Measurements from ENCODE around the gene ASTN2. TPM values are rescaled to one million over a fixed set of nuclear protein-coding genes. Genes with fewer than 3 reads are reported as not detected.
A peak's percentile ranks its signal among the peaks of the same experiment; 100 is the strongest.

ASTN2 gene
- total RNA-seq, 4 donors from 2014 or later = 0.94 to 5.6 (median 3.7) TPM

DNA sequence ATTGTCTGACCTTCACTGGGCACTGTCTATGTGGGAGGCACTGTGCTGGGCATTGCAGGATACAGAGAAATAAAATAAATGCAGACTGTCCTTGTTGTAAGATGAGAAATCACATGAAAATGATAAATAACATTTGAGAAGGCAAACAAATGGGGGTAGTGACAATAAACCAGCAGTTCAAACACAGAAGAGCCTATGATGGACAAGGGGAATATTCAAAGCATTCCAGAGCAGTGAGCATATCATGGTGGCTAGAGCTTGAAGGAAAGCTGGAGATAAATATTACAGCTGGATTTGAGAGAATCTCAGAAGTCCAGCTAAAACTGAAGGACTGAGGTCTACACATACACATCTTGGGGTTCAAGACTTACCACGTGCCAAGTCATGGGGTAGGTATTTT lies 209.9 kb downstream of the ASTN2 start:
- intact Hi-C loops (cut with DNase I) = no loop called here
- H3K9me3 ChIP-seq = no peaks in the 10 kb centered on the region
- no peaks in the 10 kb centered on the region for H3K27me3 ChIP-seq
- H3K4me1 ChIP-seq = no peaks in the 10 kb centered on the region
- H3K36me3 ChIP-seq = no peaks in the 10 kb centered on the region
- no peak overlapping the region for H3K4me3 ChIP-seq (replicated peaks in 1 of 3)
- no peak for TF ChIP-seq POLR2A (IDR thresholded peaks at IDR 0.05)
- TF ChIP-seq, protein P1, sequence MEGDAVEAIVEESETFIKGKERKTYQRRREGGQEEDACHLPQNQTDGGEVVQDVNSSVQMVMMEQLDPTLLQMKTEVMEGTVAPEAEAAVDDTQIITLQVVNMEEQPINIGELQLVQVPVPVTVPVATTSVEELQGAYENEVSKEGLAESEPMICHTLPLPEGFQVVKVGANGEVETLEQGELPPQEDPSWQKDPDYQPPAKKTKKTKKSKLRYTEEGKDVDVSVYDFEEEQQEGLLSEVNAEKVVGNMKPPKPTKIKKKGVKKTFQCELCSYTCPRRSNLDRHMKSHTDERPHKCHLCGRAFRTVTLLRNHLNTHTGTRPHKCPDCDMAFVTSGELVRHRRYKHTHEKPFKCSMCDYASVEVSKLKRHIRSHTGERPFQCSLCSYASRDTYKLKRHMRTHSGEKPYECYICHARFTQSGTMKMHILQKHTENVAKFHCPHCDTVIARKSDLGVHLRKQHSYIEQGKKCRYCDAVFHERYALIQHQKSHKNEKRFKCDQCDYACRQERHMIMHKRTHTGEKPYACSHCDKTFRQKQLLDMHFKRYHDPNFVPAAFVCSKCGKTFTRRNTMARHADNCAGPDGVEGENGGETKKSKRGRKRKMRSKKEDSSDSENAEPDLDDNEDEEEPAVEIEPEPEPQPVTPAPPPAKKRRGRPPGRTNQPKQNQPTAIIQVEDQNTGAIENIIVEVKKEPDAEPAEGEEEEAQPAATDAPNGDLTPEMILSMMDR (IDR thresholded peaks at IDR 0.05) = no peak
- H3K27ac ChIP-seq = no peak overlapping the region
- 60 to 65% methylated on average over 1 of the region's 1 CpG for WGBS, 2 donors
- DNase-seq = no peak

DNA sequence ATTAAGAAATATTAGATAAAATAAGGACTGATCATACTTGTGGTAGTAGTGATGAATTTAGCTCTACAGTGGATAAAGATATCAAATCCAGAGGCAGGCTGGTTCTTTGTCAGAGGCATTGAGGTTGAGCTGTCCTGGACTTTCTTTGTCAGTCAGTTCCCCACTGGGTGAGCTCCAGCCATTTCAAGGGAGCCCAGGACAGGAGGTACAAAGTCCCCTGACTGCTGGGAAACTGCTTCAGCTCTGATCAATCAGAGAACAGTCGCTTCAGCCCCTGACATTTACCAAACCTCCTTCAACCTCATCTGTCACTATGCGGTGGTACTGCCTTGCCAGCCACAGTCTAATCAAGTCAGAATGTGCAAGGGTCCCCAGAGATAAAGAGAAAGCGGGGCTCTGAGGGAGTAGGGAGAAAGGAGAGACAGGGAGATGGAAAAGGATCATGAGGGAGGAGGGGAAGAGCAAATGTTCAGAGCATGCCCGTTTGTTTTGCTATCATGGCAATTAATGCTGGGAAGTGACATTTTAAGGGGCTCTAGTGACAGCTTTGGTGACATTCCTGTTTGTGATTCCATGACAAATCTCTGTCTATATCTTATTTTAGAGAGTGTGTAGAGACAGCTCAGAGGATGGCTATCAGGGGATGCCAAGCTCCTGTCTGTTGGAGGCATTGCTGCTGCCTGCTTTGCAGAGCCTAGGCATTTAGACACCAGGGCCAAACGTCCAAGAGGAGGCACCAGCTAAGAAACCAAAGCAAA lies 223.2 kb downstream of the ASTN2 start:
- intact Hi-C loops (cut with DNase I) = no loop called here
- TF ChIP-seq, protein P1 (IDR thresholded peaks at IDR 0.05) = no peak
- TF ChIP-seq POLR2A (IDR thresholded peaks at IDR 0.05) = no peak
- Histone ChIP-seq H3K4me3 (replicated peaks in 1 of 3) (no peak overlapping the region), H3K27ac (no peak overlapping the region), H3K4me1 (no peaks in the 10 kb centered on the region), H3K27me3 (no peaks in the 10 kb centered on the region), H3K36me3 (no peaks in the 10 kb centered on the region), H3K9me3 (no peaks in the 10 kb centered on the region)
- DNase-seq = no peak
- 45 to 56% methylated on average over 5 of the region's 5 CpGs for WGBS, 2 donors

DNA sequence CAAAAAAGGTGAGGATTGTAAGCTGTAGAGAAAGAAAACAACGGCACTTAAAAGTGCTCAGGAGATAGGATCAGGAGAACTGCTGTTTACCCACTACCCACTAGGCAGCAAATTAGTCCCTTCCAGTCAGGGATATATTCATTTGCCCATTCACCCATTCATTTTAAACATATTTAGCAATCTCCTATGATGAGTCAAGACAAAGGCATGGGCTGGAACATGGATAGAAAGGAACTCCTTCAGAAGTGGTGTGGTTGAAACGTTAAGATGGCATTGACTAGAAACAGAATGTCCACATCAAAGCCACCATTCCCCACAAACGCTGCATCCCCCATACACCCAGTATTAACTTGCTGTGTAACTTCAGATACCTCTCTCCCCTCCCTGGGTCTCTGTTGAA lies 225.7 kb downstream of the ASTN2 start:
- H3K36me3 ChIP-seq = no peaks in the 10 kb centered on the region
- H3K27ac ChIP-seq = no peak overlapping the region
- WGBS, 2 donors = 64 to 66% methylated on average over 3 of the region's 3 CpGs
- H3K27me3 ChIP-seq = no peaks in the 10 kb centered on the region
- no peak overlapping the region for H3K4me3 ChIP-seq (replicated peaks in 1 of 3)
- TF ChIP-seq, protein P1 (IDR thresholded peaks at IDR 0.05) = no peak
- TF ChIP-seq POLR2A (IDR thresholded peaks at IDR 0.05) = no peak
- DNase-seq = no peak
- no peaks in the 10 kb centered on the region for H3K4me1 ChIP-seq
- H3K9me3 ChIP-seq = no peaks in the 10 kb centered on the region
- intact Hi-C loops (cut with DNase I) = no loop called here

DNA sequence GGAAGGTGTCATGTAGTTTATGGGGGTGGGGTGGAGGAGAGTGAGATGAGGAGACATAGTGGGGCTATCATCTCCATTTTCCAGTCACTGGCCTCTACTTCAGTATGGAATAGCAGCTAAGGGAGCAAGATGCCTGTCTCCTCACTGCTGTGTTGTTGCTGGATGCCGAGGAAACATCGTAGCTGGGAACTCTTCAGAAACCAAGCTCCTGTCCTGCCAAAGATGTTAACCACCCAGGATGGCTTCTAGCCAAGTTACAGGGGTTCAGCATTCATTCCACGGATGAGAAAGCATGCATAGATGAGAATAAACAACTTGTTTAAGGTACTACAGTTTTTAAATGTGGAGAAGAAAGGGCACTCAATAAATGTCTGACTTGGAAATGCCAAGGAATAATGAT lies 226.5 kb downstream of the ASTN2 start:
- intact Hi-C loops (cut with DNase I) = no loop called here
- no peak overlapping the region for H3K27ac ChIP-seq
- no peaks in the 10 kb centered on the region for H3K27me3 ChIP-seq
- peak; percentile 20 to 37 for DNase-seq
- H3K9me3 ChIP-seq = no peaks in the 10 kb centered on the region
- H3K4me1 ChIP-seq = no peaks in the 10 kb centered on the region
- TF ChIP-seq, protein P1 (IDR thresholded peaks at IDR 0.05) = no peak
- no peak for TF ChIP-seq POLR2A (IDR thresholded peaks at IDR 0.05)
- WGBS, 2 donors = 18 to 29% methylated on average over 3 of the region's 3 CpGs
- H3K4me3 ChIP-seq (replicated peaks in 1 of 3) = no peak overlapping the region
- no peaks in the 10 kb centered on the region for H3K36me3 ChIP-seq

DNA sequence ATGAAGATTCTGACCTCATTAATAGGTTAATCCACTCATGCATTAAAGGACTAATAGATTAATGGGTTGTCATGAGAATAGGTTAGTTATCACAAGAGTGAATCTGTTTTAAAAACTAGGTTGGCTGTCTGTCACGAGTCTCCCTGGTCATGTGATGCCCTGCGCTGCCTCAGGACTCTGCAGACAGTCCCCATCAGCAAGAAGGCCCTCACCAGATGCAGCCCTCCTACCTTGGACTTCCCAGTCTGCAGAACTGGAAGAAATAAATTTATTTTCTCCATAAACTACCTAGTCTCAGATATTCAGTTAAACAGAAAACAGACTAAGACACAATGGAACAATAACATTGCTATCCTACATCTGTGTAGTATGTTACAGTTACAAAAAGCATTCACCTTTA lies 227.4 kb downstream of the ASTN2 start:
- intact Hi-C loops (cut with DNase I) = no loop called here
- WGBS, 2 donors = 73 to 81% methylated on average over 2 of the region's 2 CpGs
- H3K27me3 ChIP-seq = no peaks in the 10 kb centered on the region
- no peaks in the 10 kb centered on the region for H3K9me3 ChIP-seq
- DNase-seq = no peak
- no peaks in the 10 kb centered on the region for H3K36me3 ChIP-seq
- no peak overlapping the region for H3K4me3 ChIP-seq (replicated peaks in 1 of 3)
- no peak overlapping the region for H3K27ac ChIP-seq
- no peak for TF ChIP-seq POLR2A (IDR thresholded peaks at IDR 0.05)
- no peaks in the 10 kb centered on the region for H3K4me1 ChIP-seq

Measured in thyroid gland (tissue), 4 donors.